Measurements from ENCODE around the gene FCER2.

DNA sequence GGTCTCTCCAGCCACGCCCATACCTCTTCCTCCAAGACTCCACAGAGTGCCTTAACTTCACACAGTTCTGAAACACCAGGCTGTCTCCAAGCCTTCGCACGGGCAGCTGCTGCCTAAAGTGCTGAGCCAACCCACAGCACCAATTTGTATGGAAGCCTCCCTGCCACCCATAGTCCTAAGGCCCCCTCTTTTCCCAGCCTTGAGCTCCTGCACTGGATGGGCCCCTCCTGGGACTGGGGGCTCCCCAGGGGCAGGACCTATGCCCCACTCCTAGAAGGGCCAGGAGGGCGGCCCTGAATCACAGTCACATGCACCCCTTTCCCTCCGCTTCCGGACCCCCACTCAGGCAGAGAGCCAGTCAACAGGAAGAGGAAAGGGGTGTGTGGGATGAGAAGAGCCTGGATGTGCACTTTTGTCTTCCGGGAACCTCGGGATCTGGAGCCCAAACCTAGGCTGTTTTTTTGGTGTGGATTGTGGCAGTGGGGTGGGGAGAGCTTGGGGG is 5.1 kb upstream of the FCER2 start:
- TF ChIP-seq, protein P1, sequence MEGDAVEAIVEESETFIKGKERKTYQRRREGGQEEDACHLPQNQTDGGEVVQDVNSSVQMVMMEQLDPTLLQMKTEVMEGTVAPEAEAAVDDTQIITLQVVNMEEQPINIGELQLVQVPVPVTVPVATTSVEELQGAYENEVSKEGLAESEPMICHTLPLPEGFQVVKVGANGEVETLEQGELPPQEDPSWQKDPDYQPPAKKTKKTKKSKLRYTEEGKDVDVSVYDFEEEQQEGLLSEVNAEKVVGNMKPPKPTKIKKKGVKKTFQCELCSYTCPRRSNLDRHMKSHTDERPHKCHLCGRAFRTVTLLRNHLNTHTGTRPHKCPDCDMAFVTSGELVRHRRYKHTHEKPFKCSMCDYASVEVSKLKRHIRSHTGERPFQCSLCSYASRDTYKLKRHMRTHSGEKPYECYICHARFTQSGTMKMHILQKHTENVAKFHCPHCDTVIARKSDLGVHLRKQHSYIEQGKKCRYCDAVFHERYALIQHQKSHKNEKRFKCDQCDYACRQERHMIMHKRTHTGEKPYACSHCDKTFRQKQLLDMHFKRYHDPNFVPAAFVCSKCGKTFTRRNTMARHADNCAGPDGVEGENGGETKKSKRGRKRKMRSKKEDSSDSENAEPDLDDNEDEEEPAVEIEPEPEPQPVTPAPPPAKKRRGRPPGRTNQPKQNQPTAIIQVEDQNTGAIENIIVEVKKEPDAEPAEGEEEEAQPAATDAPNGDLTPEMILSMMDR (IDR thresholded peaks at IDR 0.05), result no peak
- TF ChIP-seq POLR2A (IDR thresholded peaks at IDR 0.05), result no peak
